HG03060 (cell line): ENCODE measurements around the gene NSDHL.

Source experiments
- ATAC-seq: cut with Tn5 transposase; IDR thresholded peaks from one replicate; pipeline ENCODE4 v1.9.1; 2021; ENCODE audit warnings: low read depth, moderate number of reproducible peaks; ENCODE audit not compliant: unreplicated experiment

Gene NSDHL

GRCh38 chrX:152892999-152893891 is 62.4 kb downstream of the NSDHL start:
- no peak for ATAC-seq

- ATAC-seq = no peak
Observed at GRCh38 chrX:152893980-152894610, 63.2 kb downstream of the NSDHL start.

- ATAC-seq = no peak
Observed at GRCh38 chrX:152895121-152895520, 64.3 kb downstream of the NSDHL start.

- ATAC-seq = no peak
Observed at GRCh38 chrX:152895724-152896420, 65.0 kb downstream of the NSDHL start.

- ATAC-seq = no peak
Observed at GRCh38 chrX:152896450-152896849, 65.6 kb downstream of the NSDHL start.

- no peak for ATAC-seq
Observed at GRCh38 chrX:152897222-152898131, 66.6 kb downstream of the NSDHL start, which contains the start of gene ZNF185. TSS of gene ZNF185 (plus strand) at chrX:152898067. CDS start at chrX:152914490, 16,423 bp downstream.

GRCh38 chrX:152898442-152898841 is 67.6 kb downstream of the NSDHL start:
- no peak for ATAC-seq

- ATAC-seq = no peak
Observed at GRCh38 chrX:152899111-152899873, 68.4 kb downstream of the NSDHL start.

GRCh38 chrX:152899874-152900719 is 69.2 kb downstream of the NSDHL start:
- ATAC-seq = no peak

GRCh38 chrX:152900937-152901445 is 70.1 kb downstream of the NSDHL start:
- ATAC-seq = no peak

- no peak for ATAC-seq
Observed at GRCh38 chrX:152901816-152902501, 71.1 kb downstream of the NSDHL start.

GRCh38 chrX:152902502-152902820 is 71.6 kb downstream of the NSDHL start:
- ATAC-seq = no peak

- no peak for ATAC-seq
Observed at GRCh38 chrX:152903589-152903988, 72.7 kb downstream of the NSDHL start.

- ATAC-seq = no peak
Observed at GRCh38 chrX:152904151-152905080, 73.6 kb downstream of the NSDHL start.

- ATAC-seq = no peak
Observed at GRCh38 chrX:152905081-152905420, 74.2 kb downstream of the NSDHL start.

GRCh38 chrX:152907084-152907651 is 76.3 kb downstream of the NSDHL start:
- no peak for ATAC-seq

GRCh38 chrX:152908486-152908885 is 77.6 kb downstream of the NSDHL start:
- no peak for ATAC-seq
